NAMALWA (cell line): Measurements from ENCODE around the gene C10orf143.

Experiments used
- DNase-seq: peaks from one replicate; pipeline ENCODE4 v3.0.0-alpha.2; 2015; ENCODE audit warnings: low spot score

Gene C10orf143

GRCh38 chr10:130014263-130015074 is 96.2 kb downstream of the C10orf143 start:
- no peak for DNase-seq
